Astrocyte (in vitro differentiated cells and primary cell): Measurements from ENCODE around the gene EYS.

Experiments
- EZH2 ChIP-seq: IDR thresholded peaks from 2 replicates; pipeline ENCODE4 v1.6.1; 2012; ENCODE audit warnings: mild to moderate bottlenecking, low read length, inconsistent platforms; ENCODE audit not compliant: insufficient read depth
- TF ChIP-seq, protein P1 (sequence below): IDR thresholded peaks from 2 replicates; pipeline ENCODE4 v1.5.1; 2011; ENCODE audit warnings: low read depth, mild to moderate bottlenecking, inconsistent platforms, low read length, moderate library complexity; ENCODE audit not compliant: insufficient read depth

- TF ChIP-seq, protein P1, sequence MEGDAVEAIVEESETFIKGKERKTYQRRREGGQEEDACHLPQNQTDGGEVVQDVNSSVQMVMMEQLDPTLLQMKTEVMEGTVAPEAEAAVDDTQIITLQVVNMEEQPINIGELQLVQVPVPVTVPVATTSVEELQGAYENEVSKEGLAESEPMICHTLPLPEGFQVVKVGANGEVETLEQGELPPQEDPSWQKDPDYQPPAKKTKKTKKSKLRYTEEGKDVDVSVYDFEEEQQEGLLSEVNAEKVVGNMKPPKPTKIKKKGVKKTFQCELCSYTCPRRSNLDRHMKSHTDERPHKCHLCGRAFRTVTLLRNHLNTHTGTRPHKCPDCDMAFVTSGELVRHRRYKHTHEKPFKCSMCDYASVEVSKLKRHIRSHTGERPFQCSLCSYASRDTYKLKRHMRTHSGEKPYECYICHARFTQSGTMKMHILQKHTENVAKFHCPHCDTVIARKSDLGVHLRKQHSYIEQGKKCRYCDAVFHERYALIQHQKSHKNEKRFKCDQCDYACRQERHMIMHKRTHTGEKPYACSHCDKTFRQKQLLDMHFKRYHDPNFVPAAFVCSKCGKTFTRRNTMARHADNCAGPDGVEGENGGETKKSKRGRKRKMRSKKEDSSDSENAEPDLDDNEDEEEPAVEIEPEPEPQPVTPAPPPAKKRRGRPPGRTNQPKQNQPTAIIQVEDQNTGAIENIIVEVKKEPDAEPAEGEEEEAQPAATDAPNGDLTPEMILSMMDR = no peak
- TF ChIP-seq EZH2 = no peak
Measured at GRCh38 chr6:64141680-64142079, 1565.3 kb downstream of the EYS start.
